Measurements from ENCODE around the gene SERBP1.

DNA sequence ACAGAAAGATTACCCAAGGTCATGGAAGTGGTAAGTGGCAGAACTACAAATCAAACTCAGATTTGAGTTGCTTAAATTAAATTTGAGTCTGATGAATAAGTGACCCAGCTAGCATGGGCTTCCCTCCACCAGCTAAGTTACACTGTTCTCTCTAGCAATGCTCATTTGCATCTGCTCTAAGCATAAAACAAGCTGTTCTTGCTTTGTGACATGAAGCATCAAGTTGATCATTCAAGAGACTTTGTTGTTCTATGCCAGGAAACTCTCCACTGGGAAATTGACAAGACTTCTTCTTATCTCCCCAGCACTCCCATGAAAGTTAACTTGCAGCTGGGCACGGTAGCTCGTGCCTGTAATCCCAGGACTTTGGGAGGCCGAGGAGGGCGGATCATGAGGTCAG lies 49.0 kb downstream of the SERBP1 start:
- TF ChIP-seq, protein P1, sequence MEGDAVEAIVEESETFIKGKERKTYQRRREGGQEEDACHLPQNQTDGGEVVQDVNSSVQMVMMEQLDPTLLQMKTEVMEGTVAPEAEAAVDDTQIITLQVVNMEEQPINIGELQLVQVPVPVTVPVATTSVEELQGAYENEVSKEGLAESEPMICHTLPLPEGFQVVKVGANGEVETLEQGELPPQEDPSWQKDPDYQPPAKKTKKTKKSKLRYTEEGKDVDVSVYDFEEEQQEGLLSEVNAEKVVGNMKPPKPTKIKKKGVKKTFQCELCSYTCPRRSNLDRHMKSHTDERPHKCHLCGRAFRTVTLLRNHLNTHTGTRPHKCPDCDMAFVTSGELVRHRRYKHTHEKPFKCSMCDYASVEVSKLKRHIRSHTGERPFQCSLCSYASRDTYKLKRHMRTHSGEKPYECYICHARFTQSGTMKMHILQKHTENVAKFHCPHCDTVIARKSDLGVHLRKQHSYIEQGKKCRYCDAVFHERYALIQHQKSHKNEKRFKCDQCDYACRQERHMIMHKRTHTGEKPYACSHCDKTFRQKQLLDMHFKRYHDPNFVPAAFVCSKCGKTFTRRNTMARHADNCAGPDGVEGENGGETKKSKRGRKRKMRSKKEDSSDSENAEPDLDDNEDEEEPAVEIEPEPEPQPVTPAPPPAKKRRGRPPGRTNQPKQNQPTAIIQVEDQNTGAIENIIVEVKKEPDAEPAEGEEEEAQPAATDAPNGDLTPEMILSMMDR (IDR thresholded peaks at IDR 0.05): no peak
- no peak for TF ChIP-seq EP300 (IDR thresholded peaks at IDR 0.05)
